SK-N-SH treated with all-trans-retinoic acid at 6 μM for 48 hours (cell line): ENCODE data around the gene MEX3B.

Experiments
- ATAC-seq: fragments of 200-7000 bp; cut with Tn5 transposase; 3 replicates; pipeline ENCODE4 v1.9.1; 2020; ENCODE audit warnings: mild to moderate bottlenecking, moderate library complexity
- ARNTL ChIP-seq: fragments of 450-650 bp; formaldehyde crosslinking; IDR thresholded peaks from 2 replicates; pipeline ENCODE4 v1.5.0; 2020; ENCODE audit warnings: low read depth, mild to moderate bottlenecking, moderate library complexity, borderline replicate concordance
- BACH2 ChIP-seq: fragments of 250-450 bp; sonication (Bioruptor Pico); IDR thresholded peaks from 2 replicates; pipeline ENCODE4 v1.9.0; 2021; ENCODE audit warnings: mild to moderate bottlenecking, borderline replicate concordance
- CSRNP3 ChIP-seq: fragments of 250-450 bp; sonication (Bioruptor Pico); IDR thresholded peaks from 2 replicates; pipeline ENCODE4 v1.5.1; 2021; ENCODE audit warnings: mild to moderate bottlenecking, moderate library complexity
- GLIS3 ChIP-seq: fragments of 250-450 bp; sonication (Bioruptor Pico); IDR thresholded peaks from 2 replicates; pipeline ENCODE4 v1.5.0; 2020; ENCODE audit warnings: mild to moderate bottlenecking, moderate library complexity
- ISL1 ChIP-seq: fragments of 250-450 bp; sonication (Bioruptor Pico); IDR thresholded peaks from 2 replicates; pipeline ENCODE4 v2.1.2; 2022; ENCODE audit warnings: mild to moderate bottlenecking, moderate library complexity
- OSR1 ChIP-seq: fragments of 250-450 bp; sonication (Bioruptor Pico); IDR thresholded peaks from 2 replicates; pipeline ENCODE4 v1.8.0; 2022; ENCODE audit warnings: moderate library complexity, mild to moderate bottlenecking, inconsistent platforms
- PPARA ChIP-seq: fragments of 250-450 bp; sonication (Bioruptor Pico); IDR thresholded peaks from 2 replicates; pipeline ENCODE4 v1.5.0; 2020; ENCODE audit warnings: mild to moderate bottlenecking, borderline replicate concordance
- RARB ChIP-seq: fragments of 250-450 bp; sonication (Bioruptor Pico); IDR thresholded peaks from 2 replicates; pipeline ENCODE4 v1.8.0; 2021; ENCODE audit warnings: mild to moderate bottlenecking, moderate library complexity
- SNAI2 ChIP-seq: fragments of 250-450 bp; sonication (Bioruptor Pico); IDR thresholded peaks from 2 replicates; pipeline ENCODE4 v1.5.0; 2020; ENCODE audit warnings: mild to moderate bottlenecking, moderate library complexity
- TCF4 ChIP-seq: fragments of 250-450 bp; sonication (Bioruptor Pico); IDR thresholded peaks from 2 replicates; pipeline ENCODE4 v1.8.0; 2021; ENCODE audit warnings: mild to moderate bottlenecking, moderate library complexity, borderline replicate concordance
- TOX ChIP-seq: fragments of 250-450 bp; sonication (Bioruptor Pico); IDR thresholded peaks from 2 replicates; pipeline ENCODE4 v1.8.0; 2021; ENCODE audit warnings: mild to moderate bottlenecking, moderate library complexity, borderline replicate concordance
- ZC3H10 ChIP-seq: fragments of 250-450 bp; sonication (Bioruptor Pico); IDR thresholded peaks from 2 replicates; pipeline ENCODE4 v1.5.1; 2021; ENCODE audit warnings: mild to moderate bottlenecking, moderate library complexity
- ZFP3 ChIP-seq: fragments of 250-450 bp; sonication (Bioruptor Pico); IDR thresholded peaks from 2 replicates; pipeline ENCODE4 v1.5.0; 2020; ENCODE audit warnings: mild to moderate bottlenecking, moderate library complexity
- ZFP30 ChIP-seq: fragments of 450-650 bp; formaldehyde crosslinking; IDR thresholded peaks from 2 replicates; pipeline ENCODE4 v1.5.0; 2022; ENCODE audit warnings: mild to moderate bottlenecking, moderate library complexity
- ZNF565 ChIP-seq: fragments of 450-650 bp; formaldehyde crosslinking; conservative IDR thresholded peaks from 2 replicates; pipeline ENCODE4 v1.5.0; 2020; ENCODE audit warnings: low read depth, mild to moderate bottlenecking, moderate library complexity
- ZNF70 ChIP-seq: fragments of 450-650 bp; formaldehyde crosslinking; IDR thresholded peaks from 2 replicates; pipeline ENCODE4 v1.5.0; 2020; ENCODE audit warnings: mild to moderate bottlenecking, moderate library complexity
- ZNF8 ChIP-seq: fragments of 450-650 bp; formaldehyde crosslinking; IDR thresholded peaks from 2 replicates; pipeline ENCODE4 v1.5.0; 2020; ENCODE audit warnings: mild to moderate bottlenecking, moderate library complexity
- TF ChIP-seq, protein P1 (sequence below): fragments of 250-450 bp; sonication (Bioruptor Pico); IDR thresholded peaks from 2 replicates; pipeline ENCODE4 v1.8.0; 2021; ENCODE audit warnings: low read depth, mild to moderate bottlenecking, moderate library complexity, borderline replicate concordance
- TF ChIP-seq, protein P2 (sequence below): fragments of 250-450 bp; sonication (Bioruptor Pico); IDR thresholded peaks from 2 replicates; pipeline ENCODE4 v1.5.1; 2020; ENCODE audit warnings: low read depth, mild to moderate bottlenecking, moderate library complexity
- TF ChIP-seq, protein P3 (sequence below): fragments of 250-450 bp; sonication (Bioruptor Pico); IDR thresholded peaks from 2 replicates; pipeline ENCODE4 v1.8.0; 2020; ENCODE audit warnings: mild to moderate bottlenecking, moderate library complexity, borderline replicate concordance
- TF ChIP-seq, protein P4 (sequence below): fragments of 250-450 bp; sonication (Bioruptor Pico); IDR thresholded peaks from 2 replicates; pipeline ENCODE4 v1.5.0; 2020; ENCODE audit warnings: mild to moderate bottlenecking, moderate library complexity

MEX3B gene

DNA sequence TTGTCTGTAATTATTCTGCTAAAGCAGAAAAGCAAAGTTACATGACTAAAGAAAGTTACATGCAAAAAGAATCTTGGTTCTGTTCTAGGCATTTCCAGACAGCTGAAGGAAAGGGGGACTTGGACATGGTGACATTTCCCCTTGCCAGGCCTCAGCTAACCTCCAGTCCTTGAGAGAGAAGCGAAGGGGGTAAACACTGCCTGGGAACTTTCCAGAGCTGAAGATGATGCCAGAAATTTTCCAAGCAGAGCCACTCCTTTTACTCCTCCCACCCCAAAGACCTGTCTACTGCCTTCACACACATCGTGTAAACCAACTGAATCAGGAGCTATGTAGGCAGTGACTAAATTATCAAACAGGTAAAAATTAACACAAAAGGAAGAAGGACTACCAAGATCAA, 5.4 kb downstream of the MEX3B start:
- no peak for ATAC-seq
- 0 out of 2 replicates have a peak, but pooled peaks have one; percentile 31 for TF ChIP-seq GLIS3 (CRISPR knock-in tag)
- TF ChIP-seq ZC3H10 (CRISPR knock-in tag) = no peak
- TF ChIP-seq ARNTL (CRISPR knock-in tag) = no peak
- TF ChIP-seq, protein P1, sequence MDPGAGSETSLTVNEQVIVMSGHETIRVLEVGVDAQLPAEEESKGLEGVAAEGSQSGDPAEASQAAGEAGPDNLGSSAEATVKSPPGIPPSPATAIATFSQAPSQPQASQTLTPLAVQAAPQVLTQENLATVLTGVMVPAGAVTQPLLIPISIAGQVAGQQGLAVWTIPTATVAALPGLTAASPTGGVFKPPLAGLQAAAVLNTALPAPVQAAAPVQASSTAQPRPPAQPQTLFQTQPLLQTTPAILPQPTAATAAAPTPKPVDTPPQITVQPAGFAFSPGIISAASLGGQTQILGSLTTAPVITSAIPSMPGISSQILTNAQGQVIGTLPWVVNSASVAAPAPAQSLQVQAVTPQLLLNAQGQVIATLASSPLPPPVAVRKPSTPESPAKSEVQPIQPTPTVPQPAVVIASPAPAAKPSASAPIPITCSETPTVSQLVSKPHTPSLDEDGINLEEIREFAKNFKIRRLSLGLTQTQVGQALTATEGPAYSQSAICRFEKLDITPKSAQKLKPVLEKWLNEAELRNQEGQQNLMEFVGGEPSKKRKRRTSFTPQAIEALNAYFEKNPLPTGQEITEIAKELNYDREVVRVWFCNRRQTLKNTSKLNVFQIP (CRISPR knock-in tag) = no peak
- TF ChIP-seq ZFP3 (CRISPR knock-in tag) = no peak

GRCh38 chr15:82039871-82040270, 5.9 kb downstream of the MEX3B start:
- no peak for ATAC-seq
- TF ChIP-seq ZNF565 (CRISPR knock-in tag) (no peak), OSR1 (CRISPR knock-in tag) (no peak), TOX (CRISPR knock-in tag) (no peak), ZFP3 (CRISPR knock-in tag) (no peak)
- TF ChIP-seq, all 23 proteins: peak for 0

- ATAC-seq = no peak
- TF ChIP-seq PPARA (CRISPR knock-in tag) = no peak
- no peak for TF ChIP-seq SNAI2 (CRISPR knock-in tag)
- no peak for TF ChIP-seq RARB
- no peak for TF ChIP-seq BACH2 (CRISPR knock-in tag)
- no peak for TF ChIP-seq ZC3H10 (CRISPR knock-in tag)
- TF ChIP-seq CSRNP3 (CRISPR knock-in tag) = no peak
- TF ChIP-seq ZNF565 (CRISPR knock-in tag) = no peak
- no peak for TF ChIP-seq TOX (CRISPR knock-in tag)
- TF ChIP-seq GLIS3 (CRISPR knock-in tag) = no peak
- TF ChIP-seq, protein P1 (CRISPR knock-in tag) = no peak
Measured at GRCh38 chr15:82036461-82036860, 9.4 kb downstream of the MEX3B start.

GRCh38 chr15:82031871-82032270, 13.9 kb downstream of the MEX3B start:
- no peak for ATAC-seq
- TF ChIP-seq RARB = no peak
- no peak for TF ChIP-seq ZFP3 (CRISPR knock-in tag)
- TF ChIP-seq ISL1 (CRISPR knock-in tag) = no peak
- TF ChIP-seq TCF4 (CRISPR knock-in tag) = no peak
- TF ChIP-seq ZNF8 = no peak
- TF ChIP-seq, protein P1 (CRISPR knock-in tag) = no peak
- no peak for TF ChIP-seq ZC3H10 (CRISPR knock-in tag)
- TF ChIP-seq CSRNP3 (CRISPR knock-in tag) = no peak
- TF ChIP-seq, protein P2, sequence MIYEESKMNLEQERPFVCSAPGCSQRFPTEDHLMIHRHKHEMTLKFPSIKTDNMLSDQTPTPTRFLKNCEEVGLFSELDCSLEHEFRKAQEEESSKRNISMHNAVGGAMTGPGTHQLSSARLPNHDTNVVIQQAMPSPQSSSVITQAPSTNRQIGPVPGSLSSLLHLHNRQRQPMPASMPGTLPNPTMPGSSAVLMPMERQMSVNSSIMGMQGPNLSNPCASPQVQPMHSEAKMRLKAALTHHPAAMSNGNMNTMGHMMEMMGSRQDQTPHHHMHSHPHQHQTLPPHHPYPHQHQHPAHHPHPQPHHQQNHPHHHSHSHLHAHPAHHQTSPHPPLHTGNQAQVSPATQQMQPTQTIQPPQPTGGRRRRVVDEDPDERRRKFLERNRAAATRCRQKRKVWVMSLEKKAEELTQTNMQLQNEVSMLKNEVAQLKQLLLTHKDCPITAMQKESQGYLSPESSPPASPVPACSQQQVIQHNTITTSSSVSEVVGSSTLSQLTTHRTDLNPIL = no peak
- no peak for TF ChIP-seq ARNTL (CRISPR knock-in tag)
- TF ChIP-seq BACH2 (CRISPR knock-in tag) = no peak
- TF ChIP-seq, protein P3, sequence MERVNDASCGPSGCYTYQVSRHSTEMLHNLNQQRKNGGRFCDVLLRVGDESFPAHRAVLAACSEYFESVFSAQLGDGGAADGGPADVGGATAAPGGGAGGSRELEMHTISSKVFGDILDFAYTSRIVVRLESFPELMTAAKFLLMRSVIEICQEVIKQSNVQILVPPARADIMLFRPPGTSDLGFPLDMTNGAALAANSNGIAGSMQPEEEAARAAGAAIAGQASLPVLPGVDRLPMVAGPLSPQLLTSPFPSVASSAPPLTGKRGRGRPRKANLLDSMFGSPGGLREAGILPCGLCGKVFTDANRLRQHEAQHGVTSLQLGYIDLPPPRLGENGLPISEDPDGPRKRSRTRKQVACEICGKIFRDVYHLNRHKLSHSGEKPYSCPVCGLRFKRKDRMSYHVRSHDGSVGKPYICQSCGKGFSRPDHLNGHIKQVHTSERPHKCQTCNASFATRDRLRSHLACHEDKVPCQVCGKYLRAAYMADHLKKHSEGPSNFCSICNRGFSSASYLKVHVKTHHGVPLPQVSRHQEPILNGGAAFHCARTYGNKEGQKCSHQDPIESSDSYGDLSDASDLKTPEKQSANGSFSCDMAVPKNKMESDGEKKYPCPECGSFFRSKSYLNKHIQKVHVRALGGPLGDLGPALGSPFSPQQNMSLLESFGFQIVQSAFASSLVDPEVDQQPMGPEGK (CRISPR knock-in tag) = no peak
- no peak for TF ChIP-seq PPARA (CRISPR knock-in tag)
- TF ChIP-seq, protein P4, sequence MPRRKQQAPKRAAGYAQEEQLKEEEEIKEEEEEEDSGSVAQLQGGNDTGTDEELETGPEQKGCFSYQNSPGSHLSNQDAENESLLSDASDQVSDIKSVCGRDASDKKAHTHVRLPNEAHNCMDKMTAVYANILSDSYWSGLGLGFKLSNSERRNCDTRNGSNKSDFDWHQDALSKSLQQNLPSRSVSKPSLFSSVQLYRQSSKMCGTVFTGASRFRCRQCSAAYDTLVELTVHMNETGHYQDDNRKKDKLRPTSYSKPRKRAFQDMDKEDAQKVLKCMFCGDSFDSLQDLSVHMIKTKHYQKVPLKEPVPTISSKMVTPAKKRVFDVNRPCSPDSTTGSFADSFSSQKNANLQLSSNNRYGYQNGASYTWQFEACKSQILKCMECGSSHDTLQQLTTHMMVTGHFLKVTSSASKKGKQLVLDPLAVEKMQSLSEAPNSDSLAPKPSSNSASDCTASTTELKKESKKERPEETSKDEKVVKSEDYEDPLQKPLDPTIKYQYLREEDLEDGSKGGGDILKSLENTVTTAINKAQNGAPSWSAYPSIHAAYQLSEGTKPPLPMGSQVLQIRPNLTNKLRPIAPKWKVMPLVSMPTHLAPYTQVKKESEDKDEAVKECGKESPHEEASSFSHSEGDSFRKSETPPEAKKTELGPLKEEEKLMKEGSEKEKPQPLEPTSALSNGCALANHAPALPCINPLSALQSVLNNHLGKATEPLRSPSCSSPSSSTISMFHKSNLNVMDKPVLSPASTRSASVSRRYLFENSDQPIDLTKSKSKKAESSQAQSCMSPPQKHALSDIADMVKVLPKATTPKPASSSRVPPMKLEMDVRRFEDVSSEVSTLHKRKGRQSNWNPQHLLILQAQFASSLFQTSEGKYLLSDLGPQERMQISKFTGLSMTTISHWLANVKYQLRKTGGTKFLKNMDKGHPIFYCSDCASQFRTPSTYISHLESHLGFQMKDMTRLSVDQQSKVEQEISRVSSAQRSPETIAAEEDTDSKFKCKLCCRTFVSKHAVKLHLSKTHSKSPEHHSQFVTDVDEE (CRISPR knock-in tag) = no peak
- no peak for TF ChIP-seq ZNF70 (CRISPR knock-in tag)
- TF ChIP-seq ZFP30 (CRISPR knock-in tag) = no peak
